CD14-positive monocyte (primary cell): Measurements from ENCODE around the gene FBXO10. TPM values are rescaled to one million over a fixed set of nuclear protein-coding genes. Genes with fewer than 3 reads are reported as not detected.
A peak's percentile ranks its signal among the peaks of the same experiment; 100 is the strongest.

Experiments used
- DNase-seq, 3 donors: peaks; one replicate each; pipeline ENCODE4 v3.0.0-alpha.2; 2011 to 2022
- H2AFZ ChIP-seq: 2 replicates; pipeline ENCODE4 v1.6.0; 2012; ENCODE audit warnings: mild to moderate bottlenecking, low read depth, low read length, inconsistent platforms; ENCODE audit not compliant: insufficient read depth, poor library complexity, severe bottlenecking
- H3K27ac ChIP-seq, 2 donors: 1 replicate in 1 of 2; 2 replicates in 1 of 2; pipeline ENCODE4 v1.5.1; 2012 to 2013; ENCODE audit warnings: low read length in 2 of 2, control low read depth in 1 of 2, inconsistent platforms in 1 of 2, low read depth in 1 of 2, mild to moderate bottlenecking in 1 of 2
- H3K27me3 ChIP-seq, 2 donors: one replicate each; pipeline versions ENCODE4 v1.6.0 to v1.6.1; 2011 to 2013; ENCODE audit warnings: low read length in 2 of 2; ENCODE audit not compliant: control insufficient read depth in 2 of 2, insufficient read depth in 2 of 2
- H3K36me3 ChIP-seq, 2 donors: replicated peaks in 1 of 2; 1 replicate in 1 of 2; 2 replicates in 1 of 2; pipeline versions ENCODE4 v1.5.1 to v1.6.1; 2012 to 2013; ENCODE audit warnings: low read length in 2 of 2, control low read depth in 1 of 2, inconsistent platforms in 1 of 2, mild to moderate bottlenecking in 1 of 2; ENCODE audit not compliant: insufficient read depth in 2 of 2, control insufficient read depth in 1 of 2
- H3K4me1 ChIP-seq, 2 donors: 1 replicate in 1 of 2; 2 replicates in 1 of 2; pipeline versions ENCODE4 v1.5.1 to v1.6.1; 2012 to 2013; ENCODE audit warnings: low read length in 2 of 2, control low read depth in 1 of 2, inconsistent platforms in 1 of 2, mild to moderate bottlenecking in 1 of 2, moderate library complexity in 1 of 2; ENCODE audit not compliant: insufficient read depth in 2 of 2, control insufficient read depth in 1 of 2
- H3K4me2 ChIP-seq: replicated peaks from 2 replicates; pipeline ENCODE3; 2012; ENCODE audit warnings: low read length, moderate library complexity, mild to moderate bottlenecking; ENCODE audit not compliant: poor library complexity, severe bottlenecking; ENCODE audit errors: extremely low read depth
- H3K4me3 ChIP-seq, 3 experiments: fragments of 200-600 bp in 1 of 3; sonication (generic) in 1 of 3; replicated peaks in 1 of 3; 1 replicate in 2 of 3; 2 replicates in 1 of 3; pipeline ENCODE4 v1.5.1; 2011 to 2013; ENCODE audit warnings: low read length in 3 of 3, mild to moderate bottlenecking in 3 of 3, control low read depth in 2 of 3, low read depth in 2 of 3, inconsistent platforms in 1 of 3, moderate library complexity in 1 of 3
- H3K79me2 ChIP-seq: 2 replicates; pipeline ENCODE4 v1.6.0; 2012; ENCODE audit warnings: mild to moderate bottlenecking, control low read depth, inconsistent platforms, low read length, moderate library complexity; ENCODE audit not compliant: insufficient read depth
- H3K9ac ChIP-seq: 2 replicates; pipeline ENCODE4 v1.6.0; 2017; ENCODE audit warnings: low read length, mild to moderate bottlenecking; ENCODE audit not compliant: insufficient read depth, poor library complexity, severe bottlenecking
- H3K9me3 ChIP-seq, 2 donors: replicated peaks in 1 of 2; 1 replicate in 1 of 2; 2 replicates in 1 of 2; pipeline versions ENCODE4 v1.5.1 to v1.6.1; 2012 to 2013; ENCODE audit warnings: low read length in 2 of 2, control low read depth in 1 of 2; ENCODE audit not compliant: control insufficient read depth in 1 of 2, insufficient read depth in 1 of 2
- H4K20me1 ChIP-seq: 2 replicates; pipeline ENCODE4 v1.6.0; 2012; ENCODE audit warnings: mild to moderate bottlenecking, low read length, control low read depth, moderate library complexity; ENCODE audit not compliant: insufficient read depth
- H3K27ac Mint-ChIP-seq, 7 donors: one replicate each; pipeline ENCODE4 v1.8.0; 2020; ENCODE audit warnings: mild to moderate bottlenecking in 7 of 7, mixed read lengths in 7 of 7, moderate library complexity in 6 of 7, inconsistent platforms in 2 of 7
- H3K27me3 Mint-ChIP-seq, 3 donors: one replicate each; pipeline ENCODE4 v1.8.0; 2021 to 2022; ENCODE audit warnings: low read depth in 3 of 3, mild to moderate bottlenecking in 3 of 3, mixed read lengths in 3 of 3, moderate library complexity in 3 of 3, inconsistent platforms in 1 of 3
- H3K36me3 Mint-ChIP-seq, 2 donors: one replicate each; pipeline ENCODE4 v1.8.0; 2020; ENCODE audit warnings: mixed read lengths in 2 of 2, inconsistent platforms in 1 of 2, mild to moderate bottlenecking in 1 of 2
- H3K4me1 Mint-ChIP-seq: one replicate; pipeline ENCODE4 v1.8.0; 2020; ENCODE audit warnings: mild to moderate bottlenecking, mixed read lengths
- H3K4me3 Mint-ChIP-seq, 2 donors: one replicate each; pipeline ENCODE4 v1.8.0; 2020; ENCODE audit warnings: mild to moderate bottlenecking in 2 of 2, mixed read lengths in 2 of 2, moderate library complexity in 1 of 2
- H3K9me3 Mint-ChIP-seq, 7 donors: one replicate each; pipeline ENCODE4 v1.8.0; 2020 to 2022; ENCODE audit warnings: mixed read lengths in 7 of 7, mild to moderate bottlenecking in 6 of 7, moderate library complexity in 6 of 7, inconsistent platforms in 2 of 7
- CTCF ChIP-seq: fragments of 200-600 bp; IDR thresholded peaks from one replicate; pipeline ENCODE4 v1.8.0; 2022; ENCODE audit warnings: antibody characterized with exemption, mild to moderate bottlenecking
- WGBS: methylation state at CpG from one replicate; pipeline ENCODE4 v1.1.5; 2013; ENCODE audit warnings: missing lambda C conversion rate; ENCODE audit not compliant: insufficient coverage; 5-methylcytosine and 5-hydroxymethylcytosine counted together
- intact Hi-C, 2 donors: fragments of 100-400 bp; cut with micrococcal nuclease; formaldehyde crosslinking; loops; one replicate each; pipeline versions ENCODE4 v1.15.0 to v1.15.1; 2023
- polyA plus RNA-seq, 3 donors: library from polyadenylated mRNA; depleted of rRNA in 1 of 3; unstranded in 2 of 3; stranded (reverse) in 1 of 3; fragments of 300-500 nt in 2 of 3; fragments of >200 nt in 1 of 3; fragmentation: Illumina TruSeq in 2 of 3; gene quantifications; 1 replicate in 2 of 3; 2 replicates in 1 of 3; pipeline ENCODE4 v1.2.3, GENCODE V29; 2012 to 2021

Gene FBXO10
- polyA plus RNA-seq, 3 donors = 0.08 to 1.5 TPM; not detected in 1

GRCh38 chr9:37464006-37464405 lies 112.2 kb downstream of the FBXO10 start:
- peak overlapping the region in 5 of 7 donors; percentile 96 to 98 (median 98) for H3K27ac Mint-ChIP-seq
- no peaks in the 10 kb centered on the region for H3K9me3 Mint-ChIP-seq
- no peak for TF ChIP-seq CTCF
- 100% methylated on average over 1 of the region's 3 CpGs for WGBS
- H3K4me2 ChIP-seq = peak overlapping the region; percentile 83
- H3K4me3 Mint-ChIP-seq = peak overlapping the region; percentile 94 to 95
- H4K20me1 ChIP-seq = no peaks in the 10 kb centered on the region
- no peak for DNase-seq
- intact Hi-C loops = loop anchor here in 1 of 2 donors (2.0 kb wide), 1 partner anchor 21 kb away; the partner anchor contains the start of gene POLR1E
- H2AFZ ChIP-seq = peak overlapping the region; percentile 78
- H3K36me3 ChIP-seq = no peaks in the 10 kb centered on the region
- H3K4me1 ChIP-seq = peaks cover 15 to 24% of the 10 kb centered on the region in 2 donors
- H3K9me3 ChIP-seq = no peaks in the 10 kb centered on the region
- no peak overlapping the region for H3K9ac ChIP-seq
- peaks cover 1 to 4% of the 10 kb centered on the region in 2 donors for H3K36me3 Mint-ChIP-seq
- H3K27me3 ChIP-seq = no peaks in the 10 kb centered on the region
- H3K27me3 Mint-ChIP-seq = peaks cover 0 to 3% (median 2%) of the 10 kb centered on the region in 3 donors
- H3K79me2 ChIP-seq = peaks cover 44% of the 10 kb centered on the region
- peaks cover 27% of the 10 kb centered on the region for H3K4me1 Mint-ChIP-seq
- H3K27ac ChIP-seq = peak overlapping the region in 1 of 2 donors; percentile 95
- H3K4me3 ChIP-seq = peak overlapping the region; percentile 89 to 92 (median 91)

Other genes with a start within 250 kb of the FBXO10 start
- gene GRHPR, start 153.7 kb downstream of the FBXO10 start, polyA plus RNA-seq = 10 to 100 TPM; 73.8 to 96.6 (median 80.9) TPM
- gene ZBTB5, start 110.9 kb downstream of the FBXO10 start, polyA plus RNA-seq = 1 to 10 TPM in 2 of 3 donors, under 1 TPM in 1; 0.58 to 6.4 (median 1.4) TPM
- 1 to 10 TPM; 2.3 to 4.1 (median 2.4) TPM for gene POLR1E, start 90.4 kb downstream of the FBXO10 start, polyA plus RNA-seq
- 100 to 1,000 TPM in 2 of 3 donors, 10 to 100 TPM in 1; 35.0 to 117 (median 112) TPM for gene TOMM5, start 16.2 kb upstream of the FBXO10 start, polyA plus RNA-seq
- under 1 TPM in 1 of 3 donors, not detected in 2; 0.03 TPM for gene FRMPD1, start 74.6 kb upstream of the FBXO10 start, polyA plus RNA-seq
- 10 to 100 TPM in 1 of 3 donors, 1 to 10 TPM in 2; 5.2 to 12.4 (median 9.4) TPM for gene TRMT10B, start 177.4 kb upstream of the FBXO10 start, polyA plus RNA-seq
- 10 to 100 TPM in 2 of 3 donors, 1 to 10 TPM in 1; 9.8 to 25.2 (median 19.6) TPM for gene EXOSC3, start 208.7 kb upstream of the FBXO10 start, polyA plus RNA-seq
- gene DCAF10, start 224.4 kb upstream of the FBXO10 start, polyA plus RNA-seq = 10 to 100 TPM; 12.4 to 17.2 (median 14.7) TPM